BJ (cell line): Measurements from ENCODE around the gene NLRP9. TPM values are rescaled to one million over a fixed set of nuclear protein-coding genes. Genes with fewer than 3 reads are reported as not detected.
"Not testable (repeated sequence)": the region's sequence is repeated elsewhere in the genome, so short reads cannot be mapped to it uniquely, and the experiment has no call there.

Experiments used
- CTCF ChIA-PET: fragments of 350-600 bp; formaldehyde crosslinking; extraction: SDS; loops from one replicate; lab custom pipeline; 2021; ENCODE audit warnings: antibody characterized with exemption, inconsistent platforms; lab: Yijun Ruan, JAX
- POLR2A ChIA-PET: fragments of 300-600 bp; sonication (Branson Sonifier 250); formaldehyde crosslinking; extraction: SDS; loops from one replicate; lab custom pipeline; 2021; ENCODE audit warnings: antibody characterized with exemption; lab: Charles Lee
- DNase-seq: peaks from one replicate; pipeline ENCODE4 v3.0.0-alpha.2; 2011; ENCODE audit warnings: low read depth
- H3K27me3 ChIP-seq: 2 replicates; pipeline ENCODE4 v1.6.0; 2011; ENCODE audit warnings: low read length; ENCODE audit not compliant: control insufficient read depth, insufficient read depth
- H3K36me3 ChIP-seq: 2 replicates; pipeline ENCODE4 v1.5.1; 2011; ENCODE audit warnings: low read length; ENCODE audit not compliant: control insufficient read depth, insufficient read depth
- H3K4me3 ChIP-seq: 2 replicates; pipeline ENCODE4 v1.5.1; 2011; ENCODE audit warnings: low read depth, mild to moderate bottlenecking, control low read depth, low read length
- polyA plus RNA-seq: library from polyadenylated mRNA; depleted of rRNA; stranded (reverse); fragments of >200 nt; gene quantifications from 2 replicates; pipeline ENCODE4 v1.2.3, GENCODE V29; 2011
- TF ChIP-seq, protein P1 (sequence below): IDR thresholded peaks from 2 replicates; pipeline ENCODE4 v1.5.1; 2011; ENCODE audit warnings: low read depth, mild to moderate bottlenecking, control low read depth, inconsistent platforms, low read length, moderate library complexity; ENCODE audit not compliant: insufficient read depth

NLRP9 gene
- polyA plus RNA-seq, 1 experiment, result not detected

GRCh38 chr19:55766466-55766865 lies 28.3 kb upstream of the NLRP9 start:
- no peak overlapping the region for H3K4me3 ChIP-seq
- TF ChIP-seq, protein P1, sequence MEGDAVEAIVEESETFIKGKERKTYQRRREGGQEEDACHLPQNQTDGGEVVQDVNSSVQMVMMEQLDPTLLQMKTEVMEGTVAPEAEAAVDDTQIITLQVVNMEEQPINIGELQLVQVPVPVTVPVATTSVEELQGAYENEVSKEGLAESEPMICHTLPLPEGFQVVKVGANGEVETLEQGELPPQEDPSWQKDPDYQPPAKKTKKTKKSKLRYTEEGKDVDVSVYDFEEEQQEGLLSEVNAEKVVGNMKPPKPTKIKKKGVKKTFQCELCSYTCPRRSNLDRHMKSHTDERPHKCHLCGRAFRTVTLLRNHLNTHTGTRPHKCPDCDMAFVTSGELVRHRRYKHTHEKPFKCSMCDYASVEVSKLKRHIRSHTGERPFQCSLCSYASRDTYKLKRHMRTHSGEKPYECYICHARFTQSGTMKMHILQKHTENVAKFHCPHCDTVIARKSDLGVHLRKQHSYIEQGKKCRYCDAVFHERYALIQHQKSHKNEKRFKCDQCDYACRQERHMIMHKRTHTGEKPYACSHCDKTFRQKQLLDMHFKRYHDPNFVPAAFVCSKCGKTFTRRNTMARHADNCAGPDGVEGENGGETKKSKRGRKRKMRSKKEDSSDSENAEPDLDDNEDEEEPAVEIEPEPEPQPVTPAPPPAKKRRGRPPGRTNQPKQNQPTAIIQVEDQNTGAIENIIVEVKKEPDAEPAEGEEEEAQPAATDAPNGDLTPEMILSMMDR, result no peak
- H3K27me3 ChIP-seq, result no peaks in the 10 kb centered on the region
- DNase-seq, result no peak
- ChIA-PET CTCF (no interaction called here), POLR2A (no interaction called here)
- no peaks in the 10 kb centered on the region for H3K36me3 ChIP-seq

- DNase-seq, H3K27me3 ChIP-seq, POLR2A ChIA-PET, H3K36me3 ChIP-seq, H3K4me3 ChIP-seq, CTCF ChIA-PET: not testable (repeated sequence)
Observed at GRCh38 chr19:55758797-55759196, 20.6 kb upstream of the NLRP9 start, which contains the start of gene RFPL4A. Gene RFPL4A (plus strand): TSS chr19:55759097. CDS start chr19:55761801, 2,704 bp downstream.

DNA sequence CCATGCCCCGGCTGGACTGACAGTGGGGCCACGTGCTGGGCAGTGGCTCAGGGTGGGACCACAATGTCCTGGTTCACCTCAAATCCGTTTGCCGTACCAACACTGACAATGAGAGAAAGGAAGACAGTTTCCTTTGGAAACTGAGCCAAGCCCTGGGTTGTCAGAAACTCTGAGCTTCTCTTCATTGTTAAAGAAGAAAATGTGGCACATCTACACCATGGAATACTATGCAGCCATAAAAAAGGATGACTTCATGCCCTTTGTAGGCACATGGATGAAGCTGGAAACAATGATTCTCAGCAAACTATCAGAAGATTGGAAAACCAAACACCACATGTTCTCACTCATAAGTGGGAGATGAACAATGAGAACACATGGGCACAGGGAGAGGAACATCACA lies 18.6 kb upstream of the NLRP9 start:
- H3K4me3 ChIP-seq, DNase-seq, CTCF ChIA-PET, H3K36me3 ChIP-seq, H3K27me3 ChIP-seq, POLR2A ChIA-PET: not testable (repeated sequence)

- H3K4me3 ChIP-seq, result no peak overlapping the region
- no peak for DNase-seq
- CTCF ChIA-PET, result no interaction called here
- no peaks in the 10 kb centered on the region for H3K36me3 ChIP-seq
- POLR2A ChIA-PET, result no interaction called here
- no peaks in the 10 kb centered on the region for H3K27me3 ChIP-seq
- TF ChIP-seq, protein P1, result no peak
Observed at GRCh38 chr19:55753401-55753800, 15.2 kb upstream of the NLRP9 start.

- POLR2A ChIA-PET, result no interaction called here
- Histone ChIP-seq H3K36me3 (no peaks in the 10 kb centered on the region), H3K27me3 (no peaks in the 10 kb centered on the region), H3K4me3 (no peak overlapping the region)
- no peak for DNase-seq
- CTCF ChIA-PET, result no interaction called here
- TF ChIP-seq, protein P1, result no peak
Observed at GRCh38 chr19:55750715-55751114, 12.5 kb upstream of the NLRP9 start.

DNA sequence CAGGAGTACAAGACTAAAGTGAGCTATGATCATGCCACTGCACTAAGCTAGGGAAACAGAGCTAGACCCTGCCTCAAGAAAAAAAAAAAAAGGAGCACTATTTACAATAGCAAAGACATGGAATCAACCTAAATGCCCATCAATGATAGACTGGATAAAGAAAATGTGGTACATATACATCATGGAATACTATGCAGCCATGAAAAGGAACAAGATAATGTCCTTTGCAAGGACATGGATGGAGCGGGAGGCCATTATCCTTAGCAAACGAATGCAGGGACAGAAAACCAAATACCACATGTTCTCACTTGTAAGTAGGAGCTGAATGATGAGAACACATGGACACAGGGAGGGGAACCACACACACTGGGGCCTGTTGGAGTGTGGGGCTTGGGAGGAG lies 7.8 kb downstream of the NLRP9 start:
- CTCF ChIA-PET, POLR2A ChIA-PET, DNase-seq, H3K4me3 ChIP-seq, H3K27me3 ChIP-seq, H3K36me3 ChIP-seq: not testable (repeated sequence)

- no peak for DNase-seq
- H3K36me3 ChIP-seq, result no peaks in the 10 kb centered on the region
- TF ChIP-seq, protein P1, result no peak
- CTCF ChIA-PET, result no interaction called here
- no peaks in the 10 kb centered on the region for H3K27me3 ChIP-seq
- H3K4me3 ChIP-seq, result no peak overlapping the region
- POLR2A ChIA-PET, result no interaction called here
Observed at GRCh38 chr19:55723491-55723890, 14.7 kb downstream of the NLRP9 start.
